ENCODE data around the gene C19orf25. TPM values are rescaled to one million over a fixed set of nuclear protein-coding genes. Genes with fewer than 3 reads are reported as not detected.

Gene C19orf25
- total RNA-seq: 11.5 TPM

DNA sequence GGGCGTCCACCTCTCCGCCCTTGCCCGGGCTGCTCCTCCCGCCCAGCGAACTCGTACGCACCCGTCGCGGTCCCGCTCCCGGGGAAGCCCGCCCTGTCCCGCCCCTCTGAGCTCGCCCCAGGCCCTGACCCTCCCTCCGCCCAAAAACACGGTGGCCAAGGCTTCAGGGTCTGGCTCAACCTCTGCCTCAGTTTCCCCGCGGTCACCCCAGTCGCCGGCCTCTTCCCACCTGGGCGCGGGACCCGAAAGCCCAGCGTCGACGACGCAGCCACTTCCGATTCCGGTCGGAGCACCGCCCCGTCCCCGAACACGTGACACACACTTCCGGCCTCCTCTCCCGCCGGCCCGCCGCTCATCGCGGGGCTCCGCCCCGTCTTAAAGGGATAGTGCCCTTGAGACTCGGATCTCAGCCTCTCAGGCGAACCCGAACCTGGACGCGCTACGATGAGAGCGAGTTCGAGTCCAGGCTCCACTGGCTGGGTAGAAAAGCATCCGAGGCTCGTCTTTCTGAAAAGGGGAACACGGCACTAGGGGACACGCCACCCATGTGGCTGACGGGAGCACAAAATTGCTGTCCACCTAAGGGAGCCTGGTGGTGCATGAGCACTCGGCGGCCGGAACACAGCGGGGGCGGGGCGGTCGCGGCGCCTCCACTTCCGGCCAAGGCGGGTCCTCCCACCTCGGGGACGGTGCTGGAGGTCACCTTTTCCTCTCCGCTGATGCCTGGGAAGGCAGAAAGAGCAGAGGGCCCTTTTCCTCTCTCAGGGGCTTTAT, at the start of gene C19orf25:
Gene C19orf25, minus strand, starts transcription at position 282 of the 774 bp plus-strand sequence. CDS start 312 bp downstream, outside the sequence.
- Histone ChIP-seq H3K4me3 (ENCODE audit: low read length in 3 of 3) (peak within 1 kb of the TSS; percentile 86 to 91 (median 91)), H3K9me3 (ENCODE audit: control insufficient read depth in 3 of 3, low read length in 3 of 3) (no peaks in the 10 kb centered on the region), H3K4me1 (ENCODE audit: control insufficient read depth in 3 of 3, insufficient read depth in 3 of 3, low read length in 3 of 3) (peaks cover 14 to 27% (median 17%) of the 10 kb centered on the region in 3 donors), H3K36me3 (ENCODE audit: control insufficient read depth in 3 of 3, insufficient read depth in 3 of 3, low read length in 3 of 3) (peaks cover 5 to 10% (median 5%) of the 10 kb centered on the region in 3 donors), H3K27ac (ENCODE audit: low read depth, low read length) (peak within 1 kb of the TSS; percentile 45), H3K27me3 (ENCODE audit: control insufficient read depth in 3 of 3, insufficient read depth in 3 of 3, low read length in 3 of 3) (peaks cover 2 to 7% (median 5%) of the 10 kb centered on the region in 3 donors), H3K9ac (ENCODE audit: low read depth in 1 of 3, low read length in 3 of 3) (peak within 1 kb of the TSS; percentile 72 to 84 (median 79))

DNA sequence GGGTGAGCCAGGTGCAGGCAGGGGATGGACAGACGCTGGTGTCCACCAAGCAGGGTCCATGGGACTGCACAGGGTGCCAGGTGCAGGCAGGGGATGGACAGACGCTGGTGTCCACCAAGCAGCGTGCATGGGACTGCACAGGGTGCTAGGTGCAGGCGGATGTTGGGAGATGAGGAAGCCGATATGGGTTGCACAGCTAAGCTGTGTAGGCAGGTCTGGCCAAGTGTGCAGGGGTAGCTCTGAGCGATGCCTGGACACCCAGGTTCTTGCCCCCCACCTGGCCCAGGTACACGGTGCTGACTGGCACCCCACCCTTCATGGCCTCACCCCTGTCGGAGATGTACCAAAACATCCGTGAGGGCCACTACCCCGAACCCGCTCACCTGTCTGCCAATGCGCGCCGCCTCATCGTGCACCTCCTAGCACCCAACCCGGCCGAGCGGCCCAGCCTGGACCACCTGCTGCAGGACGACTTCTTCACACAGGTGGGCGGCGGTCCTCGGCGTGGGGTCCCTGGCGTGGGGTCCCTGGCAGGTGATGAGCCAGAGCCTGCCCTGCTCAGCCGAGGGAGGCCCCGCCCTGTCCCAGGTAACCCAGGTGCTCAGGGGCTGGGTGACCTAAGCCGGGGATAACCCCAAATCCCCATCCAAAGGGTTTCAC, 48.8 kb upstream of the C19orf25 start:
- peaks cover 51 to 74% (median 68%) of the 10 kb centered on the region in 3 donors for H3K27me3 ChIP-seq (ENCODE audit: control insufficient read depth in 3 of 3, insufficient read depth in 3 of 3, low read length in 3 of 3)
- no peaks in the 10 kb centered on the region for H3K9me3 ChIP-seq (ENCODE audit: control insufficient read depth in 3 of 3, low read length in 3 of 3)
- H3K4me1 ChIP-seq (ENCODE audit: control insufficient read depth in 3 of 3, insufficient read depth in 3 of 3, low read length in 3 of 3): peaks cover 0 to 9% (median 3%) of the 10 kb centered on the region in 3 donors
- H3K36me3 ChIP-seq (ENCODE audit: control insufficient read depth in 3 of 3, insufficient read depth in 3 of 3, low read length in 3 of 3): no peaks in the 10 kb centered on the region
- no peak overlapping the region for H3K9ac ChIP-seq (ENCODE audit: low read depth in 1 of 3, low read length in 3 of 3)
- H3K4me3 ChIP-seq (ENCODE audit: low read length in 3 of 3): no peak overlapping the region
- H3K27ac ChIP-seq (ENCODE audit: low read depth, low read length): no peak overlapping the region

DNA sequence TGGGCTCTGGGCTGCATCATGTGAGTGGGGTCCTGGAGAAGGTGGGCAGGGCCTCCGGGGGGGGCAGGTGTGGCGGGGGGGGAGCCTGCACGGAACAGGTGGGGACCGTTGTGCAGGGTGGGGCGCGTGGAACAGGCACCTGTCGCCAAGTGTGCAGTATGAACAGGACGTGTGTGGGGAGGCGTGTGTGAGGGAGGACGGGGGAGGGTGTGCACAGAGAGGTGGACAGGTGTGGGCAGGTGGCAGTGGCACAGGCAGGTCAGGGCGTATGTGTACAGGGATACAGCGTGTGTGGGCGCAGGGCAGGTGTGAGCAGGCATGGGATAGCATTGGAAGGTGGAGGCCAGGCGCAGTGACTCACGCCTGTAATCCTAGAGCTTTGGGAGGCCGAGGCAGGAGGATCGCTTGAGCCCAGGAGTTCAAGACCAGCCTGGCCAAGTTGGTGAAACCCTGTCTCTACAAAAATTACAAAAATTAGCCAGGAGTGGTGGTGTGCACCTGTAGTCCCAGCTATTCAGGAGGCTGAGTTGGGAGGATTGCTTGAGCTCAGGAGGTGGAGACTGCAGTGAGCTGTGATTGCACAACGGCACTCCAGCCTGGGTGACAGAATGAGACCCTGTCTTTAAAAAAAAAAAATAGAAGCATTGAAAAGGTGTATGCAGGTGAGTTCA, 48.1 kb upstream of the C19orf25 start:
- Histone ChIP-seq H3K36me3 (ENCODE audit: control insufficient read depth in 3 of 3, insufficient read depth in 3 of 3, low read length in 3 of 3) (no peaks in the 10 kb centered on the region), H3K27ac (ENCODE audit: low read depth, low read length) (no peak overlapping the region), H3K27me3 (ENCODE audit: control insufficient read depth in 3 of 3, insufficient read depth in 3 of 3, low read length in 3 of 3) (peaks cover 51 to 73% (median 70%) of the 10 kb centered on the region in 3 donors), H3K9me3 (ENCODE audit: control insufficient read depth in 3 of 3, low read length in 3 of 3) (no peaks in the 10 kb centered on the region), H3K4me3 (ENCODE audit: low read length in 3 of 3) (no peak overlapping the region), H3K4me1 (ENCODE audit: control insufficient read depth in 3 of 3, insufficient read depth in 3 of 3, low read length in 3 of 3) (peaks cover 0 to 9% (median 3%) of the 10 kb centered on the region in 3 donors), H3K9ac (ENCODE audit: low read depth in 1 of 3, low read length in 3 of 3) (no peak overlapping the region)

DNA sequence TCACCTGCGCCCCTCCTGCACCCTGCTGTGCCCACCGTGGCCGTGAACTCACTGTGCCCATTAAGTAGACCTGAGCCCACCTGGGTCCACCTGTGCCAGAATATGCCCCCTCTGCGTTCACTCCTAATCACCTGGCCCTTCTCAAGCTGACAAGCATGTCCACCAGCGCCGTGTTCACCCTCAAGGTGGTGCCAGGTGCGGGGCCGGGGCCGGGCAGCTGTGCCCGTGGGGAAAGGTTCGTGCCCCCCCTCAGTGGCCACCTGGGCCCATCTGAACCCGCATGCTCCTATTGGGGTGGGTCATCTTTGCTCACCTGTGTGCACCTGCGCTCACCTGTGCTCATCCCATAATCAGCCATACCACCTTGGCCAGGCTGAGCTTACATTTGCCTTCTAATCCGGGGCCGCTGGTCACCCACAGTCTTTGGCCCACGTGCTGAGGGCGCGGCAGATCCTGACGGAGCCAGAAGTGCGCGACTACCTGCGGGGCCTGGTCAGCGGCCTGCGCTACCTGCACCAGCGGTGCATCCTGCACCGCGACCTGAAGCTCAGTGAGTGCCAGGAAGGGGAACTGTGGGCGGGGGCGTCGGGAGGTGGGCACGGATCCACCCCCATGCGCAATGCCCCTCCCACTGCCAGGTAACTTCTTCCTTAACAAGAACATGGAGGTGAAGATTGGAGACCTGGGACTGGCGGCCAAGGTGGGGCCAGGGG, 47.2 kb upstream of the C19orf25 start:
- H3K4me1 ChIP-seq (ENCODE audit: control insufficient read depth in 3 of 3, insufficient read depth in 3 of 3, low read length in 3 of 3): peaks cover 0 to 9% (median 3%) of the 10 kb centered on the region in 3 donors
- no peak overlapping the region for H3K27ac ChIP-seq (ENCODE audit: low read depth, low read length)
- H3K27me3 ChIP-seq (ENCODE audit: control insufficient read depth in 3 of 3, insufficient read depth in 3 of 3, low read length in 3 of 3): peaks cover 46 to 69% (median 65%) of the 10 kb centered on the region in 3 donors
- no peak overlapping the region for H3K4me3 ChIP-seq (ENCODE audit: low read length in 3 of 3)
- no peaks in the 10 kb centered on the region for H3K9me3 ChIP-seq (ENCODE audit: control insufficient read depth in 3 of 3, low read length in 3 of 3)
- no peaks in the 10 kb centered on the region for H3K36me3 ChIP-seq (ENCODE audit: control insufficient read depth in 3 of 3, insufficient read depth in 3 of 3, low read length in 3 of 3)
- H3K9ac ChIP-seq (ENCODE audit: low read depth in 1 of 3, low read length in 3 of 3): no peak overlapping the region

DNA sequence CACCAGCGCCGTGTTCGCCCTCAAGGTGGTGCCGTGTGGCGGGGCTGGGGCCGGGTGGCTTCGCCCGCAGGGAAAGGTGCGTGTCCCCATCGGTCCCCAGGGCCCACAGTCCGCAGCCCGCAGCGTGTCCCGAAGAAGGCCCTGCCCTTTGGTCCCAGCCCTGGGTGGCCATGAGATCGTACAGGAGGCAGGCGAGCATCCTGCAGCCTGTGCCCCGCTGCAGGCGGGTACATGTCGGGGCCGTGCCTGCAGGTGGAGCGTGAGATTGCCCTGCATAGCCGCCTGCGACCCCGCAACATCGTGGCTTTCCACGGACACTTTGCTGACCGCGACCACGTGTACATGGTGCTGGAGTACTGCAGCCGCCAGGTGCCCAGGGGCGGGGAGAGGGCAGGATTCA, 46.3 kb upstream of the C19orf25 start:
- Histone ChIP-seq H3K4me3 (ENCODE audit: low read length in 3 of 3) (no peak overlapping the region), H3K9ac (ENCODE audit: low read depth in 1 of 3, low read length in 3 of 3) (no peak overlapping the region), H3K27ac (ENCODE audit: low read depth, low read length) (no peak overlapping the region), H3K27me3 (ENCODE audit: control insufficient read depth in 3 of 3, insufficient read depth in 3 of 3, low read length in 3 of 3) (peaks cover 46 to 69% (median 64%) of the 10 kb centered on the region in 3 donors), H3K9me3 (ENCODE audit: control insufficient read depth in 3 of 3, low read length in 3 of 3) (no peaks in the 10 kb centered on the region), H3K36me3 (ENCODE audit: control insufficient read depth in 3 of 3, insufficient read depth in 3 of 3, low read length in 3 of 3) (no peaks in the 10 kb centered on the region), H3K4me1 (ENCODE audit: control insufficient read depth in 3 of 3, insufficient read depth in 3 of 3, low read length in 3 of 3) (peaks cover 0 to 9% (median 3%) of the 10 kb centered on the region in 3 donors)

DNA sequence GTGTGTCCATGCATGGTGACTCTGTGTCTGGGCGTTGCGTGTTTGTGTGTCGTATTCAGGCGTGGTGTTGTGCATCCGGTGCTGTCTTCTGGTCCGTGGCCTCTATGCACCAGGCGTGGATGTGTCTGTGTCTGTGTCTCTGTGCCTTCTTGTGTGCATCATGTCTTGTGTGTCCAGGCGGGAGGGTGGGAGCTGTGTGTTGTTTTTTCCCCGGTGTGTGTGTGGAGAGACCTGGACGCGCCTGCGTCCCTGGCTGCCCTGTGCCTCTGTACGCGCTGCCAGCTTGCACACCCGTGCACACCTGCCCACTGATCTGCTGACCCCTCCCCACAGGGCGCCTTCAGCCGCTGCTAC, 45.9 kb upstream of the C19orf25 start:
- Histone ChIP-seq H3K27me3 (ENCODE audit: control insufficient read depth in 3 of 3, insufficient read depth in 3 of 3, low read length in 3 of 3) (peaks cover 46 to 72% (median 65%) of the 10 kb centered on the region in 3 donors), H3K9me3 (ENCODE audit: control insufficient read depth in 3 of 3, low read length in 3 of 3) (no peaks in the 10 kb centered on the region), H3K4me1 (ENCODE audit: control insufficient read depth in 3 of 3, insufficient read depth in 3 of 3, low read length in 3 of 3) (peaks cover 0 to 9% (median 3%) of the 10 kb centered on the region in 3 donors), H3K27ac (ENCODE audit: low read depth, low read length) (no peak overlapping the region), H3K9ac (ENCODE audit: low read depth in 1 of 3, low read length in 3 of 3) (no peak overlapping the region), H3K4me3 (ENCODE audit: low read length in 3 of 3) (no peak overlapping the region), H3K36me3 (ENCODE audit: control insufficient read depth in 3 of 3, insufficient read depth in 3 of 3, low read length in 3 of 3) (no peaks in the 10 kb centered on the region)

- peaks cover 45 to 67% (median 60%) of the 10 kb centered on the region in 3 donors for H3K27me3 ChIP-seq (ENCODE audit: control insufficient read depth in 3 of 3, insufficient read depth in 3 of 3, low read length in 3 of 3)
- H3K9ac ChIP-seq (ENCODE audit: low read depth in 1 of 3, low read length in 3 of 3): no peak overlapping the region
- no peaks in the 10 kb centered on the region for H3K9me3 ChIP-seq (ENCODE audit: control insufficient read depth in 3 of 3, low read length in 3 of 3)
- H3K4me1 ChIP-seq (ENCODE audit: control insufficient read depth in 3 of 3, insufficient read depth in 3 of 3, low read length in 3 of 3): peaks cover 0 to 9% (median 3%) of the 10 kb centered on the region in 3 donors
- H3K36me3 ChIP-seq (ENCODE audit: control insufficient read depth in 3 of 3, insufficient read depth in 3 of 3, low read length in 3 of 3): no peaks in the 10 kb centered on the region
- peak overlapping the region in 2 of 3 donors; percentile 35 to 54 for H3K4me3 ChIP-seq (ENCODE audit: low read length in 3 of 3)
- H3K27ac ChIP-seq (ENCODE audit: low read depth, low read length): no peak overlapping the region
Observed at GRCh38 chr19:1524287-1524971, 45.4 kb upstream of the C19orf25 start.

DNA sequence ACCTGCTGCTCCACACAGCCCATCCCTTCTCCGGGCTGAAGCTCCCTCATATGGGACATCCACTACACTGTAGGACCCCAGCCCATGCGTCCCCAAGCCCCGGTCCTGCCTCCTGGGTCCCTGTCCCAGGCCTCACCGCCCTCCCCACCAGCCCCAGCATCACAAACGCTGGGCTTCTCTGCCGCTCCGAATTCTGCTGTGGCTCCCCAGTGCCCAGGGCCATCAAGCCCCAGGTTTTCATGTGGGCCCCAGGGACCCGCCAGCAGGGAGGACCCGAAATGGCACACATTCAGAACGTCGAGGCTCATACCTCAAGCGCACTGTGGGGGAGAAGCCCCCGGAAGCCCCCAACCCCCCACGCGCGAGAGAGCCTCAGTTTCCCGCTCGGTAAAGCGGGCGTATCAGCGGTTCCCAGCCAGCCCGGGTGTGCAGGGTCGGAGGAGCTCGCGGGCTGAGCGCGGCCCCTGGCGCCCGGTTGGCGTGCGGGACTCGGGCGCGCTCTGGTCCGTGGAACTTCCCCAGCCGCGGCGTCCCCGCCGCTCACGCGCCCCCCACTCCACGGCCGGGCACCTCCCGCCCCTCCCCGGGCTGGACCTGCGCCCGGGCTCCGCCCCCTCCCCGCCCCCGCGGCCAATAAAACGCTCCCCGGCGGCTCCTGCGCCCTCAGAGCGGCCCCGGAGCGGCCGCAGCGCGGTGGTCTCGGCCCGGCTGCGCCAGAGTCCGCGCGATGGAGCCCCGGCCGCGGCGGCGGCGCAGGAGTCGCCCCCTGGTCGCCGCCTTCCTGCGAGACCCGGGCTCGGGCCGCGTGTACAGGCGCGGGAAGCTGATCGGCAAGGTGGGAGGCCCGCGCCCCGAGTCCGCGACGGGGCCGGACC, 44.6 kb upstream of the C19orf25 start, which contains the start of gene PLK5:
Gene PLK5, plus strand, starts transcription at position 666 of the 875 bp plus-strand sequence. CDS start 2,920 bp downstream, outside the sequence.
- Histone ChIP-seq H3K4me1 (ENCODE audit: control insufficient read depth in 3 of 3, insufficient read depth in 3 of 3, low read length in 3 of 3) (peaks cover 0 to 9% (median 3%) of the 10 kb centered on the region in 3 donors), H3K9ac (ENCODE audit: low read depth in 1 of 3, low read length in 3 of 3) (no peak within 1 kb of the TSS), H3K36me3 (ENCODE audit: control insufficient read depth in 3 of 3, insufficient read depth in 3 of 3, low read length in 3 of 3) (no peaks in the 10 kb centered on the region), H3K9me3 (ENCODE audit: control insufficient read depth in 3 of 3, low read length in 3 of 3) (no peaks in the 10 kb centered on the region), H3K27me3 (ENCODE audit: control insufficient read depth in 3 of 3, insufficient read depth in 3 of 3, low read length in 3 of 3) (peaks cover 41 to 60% (median 56%) of the 10 kb centered on the region in 3 donors), H3K4me3 (ENCODE audit: low read length in 3 of 3) (peak within 1 kb of the TSS in 2 of 3 donors; percentile 35 to 54), H3K27ac (ENCODE audit: low read depth, low read length) (no peak within 1 kb of the TSS)
